T-cell (primary cell): ENCODE measurements around the gene TPST2. TPM values are rescaled to one million over a fixed set of nuclear protein-coding genes. Genes with fewer than 3 reads are reported as not detected.

ENCODE experiments used
- ATAC-seq, 4 experiments: fragments of 200-7000 bp in 3 of 4; fragments of 150-1000 bp in 1 of 4; cut with Tn5 transposase; replicated peaks in 1 of 4; 1 replicate in 3 of 4; 2 replicates in 1 of 4; pipeline ENCODE4 v1.10.0; 2021; ENCODE audit warnings: moderate library complexity in 3 of 4, mild to moderate bottlenecking in 2 of 4, moderate number of reproducible peaks in 1 of 4
- CTCF ChIA-PET, 2 donors: fragments of 300-600 bp; sonication (Branson Sonifier 250); formaldehyde crosslinking; loops; one replicate each; lab custom pipeline; 2022; ENCODE audit warnings: antibody characterized with exemption in 2 of 2; lab: Charles Lee
- POLR2A ChIA-PET, 2 donors: fragments of 300-600 bp; sonication (Branson Sonifier 250); formaldehyde crosslinking; loops; one replicate each; lab custom pipeline; 2022; ENCODE audit warnings: antibody characterized with exemption in 2 of 2; lab: Charles Lee
- DNase-seq, 35 experiments: peaks; one replicate each; pipeline versions ENCODE4 v3.0.0 to v3.0.0-alpha.2; 2013 to 2023
- H3K27ac ChIP-seq: one replicate; pipeline ENCODE4 v1.5.1; 2013; ENCODE audit warnings: low read length
- H3K27me3 ChIP-seq, 2 experiments: replicated peaks in 1 of 2; 1 replicate in 1 of 2; 2 replicates in 1 of 2; pipeline versions ENCODE4 v1.6.1 to v1.7.0; 2013; ENCODE audit warnings: low read length in 1 of 2, mixed read lengths in 1 of 2; ENCODE audit not compliant: control insufficient read depth in 2 of 2, insufficient read depth in 2 of 2; ENCODE audit errors: extremely low read depth in 1 of 2
- H3K36me3 ChIP-seq, 2 donors: 1 replicate in 1 of 2; 2 replicates in 1 of 2; pipeline versions ENCODE4 v1.6.1 to v1.7.0; 2013; ENCODE audit warnings: low read length in 1 of 2; ENCODE audit not compliant: control insufficient read depth in 2 of 2, insufficient read depth in 1 of 2; ENCODE audit errors: extremely low read depth in 1 of 2
- H3K4me1 ChIP-seq, 2 experiments: 1 replicate in 1 of 2; 2 replicates in 1 of 2; pipeline versions ENCODE4 v1.6.1 to v1.7.0; 2013; ENCODE audit warnings: low read length in 2 of 2, mixed read lengths in 1 of 2; ENCODE audit not compliant: insufficient read depth in 2 of 2, control insufficient read depth in 1 of 2; ENCODE audit errors: extremely low read depth in 1 of 2
- H3K4me3 ChIP-seq, 2 donors: 1 replicate in 1 of 2; 2 replicates in 1 of 2; pipeline versions ENCODE4 v1.5.1 to v1.7.0; 2013; ENCODE audit warnings: mild to moderate bottlenecking in 2 of 2, low read length in 1 of 2, moderate library complexity in 1 of 2; ENCODE audit not compliant: control insufficient read depth in 1 of 2; ENCODE audit errors: extremely low read depth in 1 of 2
- H3K9me3 ChIP-seq: 2 replicates; pipeline ENCODE4 v1.7.0; 2013
- H3K27ac Mint-ChIP-seq, 2 donors: one replicate each; pipeline ENCODE4 v1.8.0; 2020 to 2021; ENCODE audit warnings: mild to moderate bottlenecking in 2 of 2, mixed read lengths in 2 of 2
- H3K27me3 Mint-ChIP-seq, 2 donors: one replicate each; pipeline ENCODE4 v1.8.0; 2021 to 2022; ENCODE audit warnings: mixed read lengths in 2 of 2
- H3K36me3 Mint-ChIP-seq: one replicate; pipeline ENCODE4 v1.8.0; 2021; ENCODE audit warnings: mixed read lengths
- H3K4me1 Mint-ChIP-seq, 3 donors: one replicate each; pipeline ENCODE4 v1.8.0; 2020 to 2022; ENCODE audit warnings: mixed read lengths in 3 of 3, mild to moderate bottlenecking in 1 of 3
- H3K4me3 Mint-ChIP-seq, 3 donors: one replicate each; pipeline ENCODE4 v1.8.0; 2020 to 2022; ENCODE audit warnings: mild to moderate bottlenecking in 3 of 3, mixed read lengths in 3 of 3, moderate library complexity in 3 of 3
- H3K9me3 Mint-ChIP-seq, 3 donors: one replicate each; pipeline ENCODE4 v1.8.0; 2020 to 2022; ENCODE audit warnings: mixed read lengths in 3 of 3
- WGBS: methylation state at CpG from one replicate; pipeline ENCODE4 v1.1.5; 2013; ENCODE audit warnings: missing lambda C conversion rate; ENCODE audit not compliant: insufficient coverage; 5-methylcytosine and 5-hydroxymethylcytosine counted together
- total RNA-seq, 35 experiments: library from RNA in 6 of 35; stranded (reverse) in 6 of 35; fragments of 120-200 nt in 1 of 35; gene quantifications; one replicate each; pipeline versions ENCODE4 v1.2.1 to v1.2.4 and lab custom pipeline; 2013 to 2026

Gene TPST2
- total RNA-seq, 5 donors from 2014 or later (not counting 1 experiment from before 2014, with no cell fraction given), result 30.3 to 42.1 (median 38.0) TPM

GRCh38 chr22:26629988-26630761 lies 40.2 kb upstream of the TPST2 start:
- peaks cover 0 to 5% (median 0%) of the 10 kb centered on the region in 3 donors for H3K9me3 Mint-ChIP-seq
- H3K27me3 ChIP-seq, result peaks cover 0 to 4% of the 10 kb centered on the region in 2 experiments
- H3K4me1 Mint-ChIP-seq, result peaks cover 4 to 18% (median 18%) of the 10 kb centered on the region in 3 donors
- no peak overlapping the region for H3K4me3 Mint-ChIP-seq
- peak overlapping the region in 1 of 2 donors; percentile 31 for H3K27ac Mint-ChIP-seq
- WGBS, result 93% methylated on average over 12 of the region's 18 CpGs
- H3K27me3 Mint-ChIP-seq, result no peaks in the 10 kb centered on the region
- H3K36me3 ChIP-seq, result no peaks in the 10 kb centered on the region
- no peaks in the 10 kb centered on the region for H3K9me3 ChIP-seq
- ATAC-seq (no peak), DNase-seq (no peak)
- ChIA-PET CTCF (interaction anchor here in 1 of 2 donors (0.7 kb wide), 1 partner anchor 82 kb away, joined by 3 read pairs; no protein-coding TSS in a partner anchor), POLR2A (interaction anchor here in 1 of 2 donors (1.0 kb wide), 1 partner anchor 147 kb away, joined by 5 read pairs; the partner anchor contains the start of genes HPS4 and SRRD)
- H3K36me3 Mint-ChIP-seq, result no peaks in the 10 kb centered on the region
- peaks cover 0 to 14% of the 10 kb centered on the region in 2 experiments for H3K4me1 ChIP-seq
- H3K4me3 ChIP-seq, result no peak overlapping the region
- no peak overlapping the region for H3K27ac ChIP-seq

- WGBS, result 94% methylated on average over 7 of the region's 12 CpGs
- Mint-ChIP-seq H3K27me3 (no peaks in the 10 kb centered on the region), H3K9me3 (peaks cover 0 to 4% (median 0%) of the 10 kb centered on the region in 3 donors), H3K27ac (no peak overlapping the region), H3K36me3 (no peaks in the 10 kb centered on the region), H3K4me1 (peaks cover 4 to 14% (median 11%) of the 10 kb centered on the region in 3 donors), H3K4me3 (no peak overlapping the region)
- peaks cover 0 to 2% of the 10 kb centered on the region in 2 experiments for H3K27me3 ChIP-seq
- H3K27ac ChIP-seq, result no peak overlapping the region
- H3K4me3 ChIP-seq, result no peak overlapping the region
- ATAC-seq (no peak), DNase-seq (no peak)
- peaks cover 0 to 5% of the 10 kb centered on the region in 2 donors for H3K36me3 ChIP-seq
- ChIA-PET POLR2A (no interaction called here), CTCF (interaction anchor here in 1 of 2 donors (0.6 kb wide), 1 partner anchor 1599 kb away, joined by 3 read pairs; no protein-coding TSS in a partner anchor)
- H3K4me1 ChIP-seq, result peaks cover 0 to 14% of the 10 kb centered on the region in 2 experiments
- no peaks in the 10 kb centered on the region for H3K9me3 ChIP-seq
Observed at GRCh38 chr22:26624803-26625202, 34.9 kb upstream of the TPST2 start.

GRCh38 chr22:26623984-26624383 lies 34.1 kb upstream of the TPST2 start:
- H3K27ac Mint-ChIP-seq, result no peak overlapping the region
- H3K27me3 ChIP-seq, result peaks cover 0 to 2% of the 10 kb centered on the region in 2 experiments
- WGBS, result 92% methylated on average over 1 of the region's 1 CpG
- ATAC-seq (no peak), DNase-seq (no peak)
- peaks cover 4 to 14% (median 11%) of the 10 kb centered on the region in 3 donors for H3K4me1 Mint-ChIP-seq
- no peaks in the 10 kb centered on the region for H3K27me3 Mint-ChIP-seq
- H3K9me3 ChIP-seq, result no peaks in the 10 kb centered on the region
- no peak overlapping the region for H3K4me3 ChIP-seq
- ChIA-PET CTCF (interaction anchor here in 1 of 2 donors (0.6 kb wide), 1 partner anchor 19 kb away, joined by 3 read pairs; no protein-coding TSS in a partner anchor), POLR2A (no interaction called here)
- H3K4me3 Mint-ChIP-seq, result no peak overlapping the region
- no peaks in the 10 kb centered on the region for H3K36me3 Mint-ChIP-seq
- H3K36me3 ChIP-seq, result peaks cover 0 to 5% of the 10 kb centered on the region in 2 donors
- H3K27ac ChIP-seq, result no peak overlapping the region
- H3K4me1 ChIP-seq, result peaks cover 0 to 13% of the 10 kb centered on the region in 2 experiments
- H3K9me3 Mint-ChIP-seq, result peaks cover 0 to 4% (median 0%) of the 10 kb centered on the region in 3 donors

DNA sequence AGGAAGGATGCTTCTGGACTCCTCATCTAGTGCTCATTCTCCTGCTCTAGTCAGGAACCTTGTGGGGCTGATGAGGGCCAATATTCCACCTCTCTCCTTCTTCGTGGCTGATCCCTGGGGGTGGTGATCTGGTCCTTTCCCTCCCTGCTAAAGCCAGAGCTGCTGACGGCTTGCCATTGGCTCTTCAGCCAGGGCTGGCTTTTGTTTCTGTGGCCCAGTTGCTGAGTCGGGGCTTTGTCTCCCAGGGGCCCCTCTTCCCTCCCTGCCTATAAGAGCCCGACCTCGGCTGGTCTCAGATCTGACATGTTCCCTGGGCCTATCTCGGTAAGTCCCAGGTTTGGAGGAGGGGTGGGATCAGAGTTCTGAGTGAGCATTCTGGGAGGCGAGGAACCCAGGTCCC lies 31.7 kb upstream of the TPST2 start, which contains the start of gene CRYBA4:
TSS of gene CRYBA4 (plus strand) at position 301 of the 400 bp plus-strand sequence. CDS start 634 bp downstream, outside the sequence.
- Mint-ChIP-seq H3K27me3 (no peaks in the 10 kb centered on the region), H3K9me3 (peaks cover 0 to 4% (median 0%) of the 10 kb centered on the region in 3 donors), H3K4me3 (no peak within 1 kb of the TSS), H3K27ac (no peak within 1 kb of the TSS), H3K4me1 (peaks cover 0 to 13% (median 6%) of the 10 kb centered on the region in 3 donors), H3K36me3 (no peaks in the 10 kb centered on the region)
- ATAC-seq, result no peak
- ChIA-PET POLR2A (interaction anchor here in 1 of 2 donors (0.5 kb wide), 1 partner anchor 83 kb away, joined by 3 read pairs; no protein-coding TSS in a partner anchor), CTCF (no interaction called here)
- Histone ChIP-seq H3K4me1 (peaks cover 0 to 9% of the 10 kb centered on the region in 2 experiments), H3K27me3 (peaks cover 0 to 2% of the 10 kb centered on the region in 2 experiments), H3K9me3 (no peaks in the 10 kb centered on the region), H3K36me3 (peaks cover 0 to 5% of the 10 kb centered on the region in 2 donors), H3K27ac (no peak within 1 kb of the TSS), H3K4me3 (no peak within 1 kb of the TSS)
- no peak for DNase-seq
- WGBS, result no CpG with 5 or more reads among the region's 7 CpGs

- Histone ChIP-seq H3K27me3 (peaks cover 0 to 3% of the 10 kb centered on the region in 2 experiments), H3K36me3 (peaks cover 0 to 5% of the 10 kb centered on the region in 2 donors), H3K27ac (no peak overlapping the region), H3K4me3 (no peak overlapping the region), H3K9me3 (no peaks in the 10 kb centered on the region), H3K4me1 (peaks cover 0 to 13% of the 10 kb centered on the region in 2 experiments)
- Mint-ChIP-seq H3K36me3 (no peaks in the 10 kb centered on the region), H3K9me3 (peaks cover 0 to 4% (median 0%) of the 10 kb centered on the region in 3 donors), H3K4me1 (peaks cover 0 to 19% (median 9%) of the 10 kb centered on the region in 3 donors), H3K27me3 (no peaks in the 10 kb centered on the region), H3K4me3 (no peak overlapping the region), H3K27ac (no peak overlapping the region)
- DNase-seq (no peak), ATAC-seq (no peak)
- CTCF ChIA-PET, result interaction anchor here in 1 of 2 donors (0.7 kb wide), 1 partner anchor 964 kb away, joined by 5 read pairs; no protein-coding TSS in a partner anchor
- POLR2A ChIA-PET, result no interaction called here
- no CpG with 5 or more reads among the region's 2 CpGs for WGBS
Observed at GRCh38 chr22:26620197-26620596, 30.3 kb upstream of the TPST2 start.

- CTCF ChIA-PET, result no interaction called here
- H3K27me3 ChIP-seq, result peaks cover 0 to 5% of the 10 kb centered on the region in 2 experiments
- Mint-ChIP-seq H3K27me3 (no peaks in the 10 kb centered on the region), H3K36me3 (no peaks in the 10 kb centered on the region), H3K4me3 (no peak overlapping the region), H3K9me3 (peaks cover 0 to 4% (median 0%) of the 10 kb centered on the region in 3 donors), H3K4me1 (peaks cover 0 to 19% (median 11%) of the 10 kb centered on the region in 3 donors), H3K27ac (no peak overlapping the region)
- peaks cover 0 to 16% of the 10 kb centered on the region in 2 experiments for H3K4me1 ChIP-seq
- H3K27ac ChIP-seq, result no peak overlapping the region
- no peak for DNase-seq
- H3K9me3 ChIP-seq, result no peaks in the 10 kb centered on the region
- no peak overlapping the region for H3K4me3 ChIP-seq
- no peak for ATAC-seq
- 80% methylated on average over 3 of the region's 6 CpGs for WGBS
- POLR2A ChIA-PET, result no interaction called here
- peaks cover 0 to 5% of the 10 kb centered on the region in 2 donors for H3K36me3 ChIP-seq
Observed at GRCh38 chr22:26619510-26619909, 29.6 kb upstream of the TPST2 start.
